ENCODE measurements around the gene PLEKHH2. TPM values are rescaled to one million over a fixed set of nuclear protein-coding genes. Genes with fewer than 3 reads are reported as not detected.

Gene PLEKHH2
- total RNA-seq, 4 donors from 2014 or later, result 18.9 to 37.4 (median 25.1) TPM

DNA sequence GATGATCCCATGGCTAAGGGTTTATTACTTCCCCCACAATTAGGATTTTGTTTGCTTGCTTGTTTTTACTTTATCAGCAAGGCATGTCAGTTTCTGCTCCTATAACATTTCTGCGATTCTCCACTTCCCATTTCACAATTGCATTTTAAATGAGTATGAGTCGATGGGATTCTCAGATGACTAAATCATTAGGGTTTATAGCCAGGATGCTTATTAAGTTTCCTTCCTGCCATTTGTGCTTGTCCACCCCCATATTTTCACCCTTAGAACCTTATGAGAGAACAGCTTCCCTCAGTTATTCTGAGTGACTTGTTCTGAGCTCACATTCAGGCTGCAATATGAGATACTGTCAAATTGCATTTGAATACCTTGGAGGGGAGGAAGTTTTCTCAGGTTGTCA lies 77.1 kb downstream of the PLEKHH2 start:
- TF ChIP-seq POLR2A (IDR thresholded peaks at IDR 0.05), result no peak
- no peak for TF ChIP-seq POLR2AphosphoS5 (IDR thresholded peaks at IDR 0.05)
- no peak for TF ChIP-seq EP300 (IDR thresholded peaks at IDR 0.05)
- TF ChIP-seq, protein P1, sequence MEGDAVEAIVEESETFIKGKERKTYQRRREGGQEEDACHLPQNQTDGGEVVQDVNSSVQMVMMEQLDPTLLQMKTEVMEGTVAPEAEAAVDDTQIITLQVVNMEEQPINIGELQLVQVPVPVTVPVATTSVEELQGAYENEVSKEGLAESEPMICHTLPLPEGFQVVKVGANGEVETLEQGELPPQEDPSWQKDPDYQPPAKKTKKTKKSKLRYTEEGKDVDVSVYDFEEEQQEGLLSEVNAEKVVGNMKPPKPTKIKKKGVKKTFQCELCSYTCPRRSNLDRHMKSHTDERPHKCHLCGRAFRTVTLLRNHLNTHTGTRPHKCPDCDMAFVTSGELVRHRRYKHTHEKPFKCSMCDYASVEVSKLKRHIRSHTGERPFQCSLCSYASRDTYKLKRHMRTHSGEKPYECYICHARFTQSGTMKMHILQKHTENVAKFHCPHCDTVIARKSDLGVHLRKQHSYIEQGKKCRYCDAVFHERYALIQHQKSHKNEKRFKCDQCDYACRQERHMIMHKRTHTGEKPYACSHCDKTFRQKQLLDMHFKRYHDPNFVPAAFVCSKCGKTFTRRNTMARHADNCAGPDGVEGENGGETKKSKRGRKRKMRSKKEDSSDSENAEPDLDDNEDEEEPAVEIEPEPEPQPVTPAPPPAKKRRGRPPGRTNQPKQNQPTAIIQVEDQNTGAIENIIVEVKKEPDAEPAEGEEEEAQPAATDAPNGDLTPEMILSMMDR (IDR thresholded peaks at IDR 0.05), result no peak
- no peak overlapping the region for H3K27ac ChIP-seq
- ATAC-seq, result no peak

DNA sequence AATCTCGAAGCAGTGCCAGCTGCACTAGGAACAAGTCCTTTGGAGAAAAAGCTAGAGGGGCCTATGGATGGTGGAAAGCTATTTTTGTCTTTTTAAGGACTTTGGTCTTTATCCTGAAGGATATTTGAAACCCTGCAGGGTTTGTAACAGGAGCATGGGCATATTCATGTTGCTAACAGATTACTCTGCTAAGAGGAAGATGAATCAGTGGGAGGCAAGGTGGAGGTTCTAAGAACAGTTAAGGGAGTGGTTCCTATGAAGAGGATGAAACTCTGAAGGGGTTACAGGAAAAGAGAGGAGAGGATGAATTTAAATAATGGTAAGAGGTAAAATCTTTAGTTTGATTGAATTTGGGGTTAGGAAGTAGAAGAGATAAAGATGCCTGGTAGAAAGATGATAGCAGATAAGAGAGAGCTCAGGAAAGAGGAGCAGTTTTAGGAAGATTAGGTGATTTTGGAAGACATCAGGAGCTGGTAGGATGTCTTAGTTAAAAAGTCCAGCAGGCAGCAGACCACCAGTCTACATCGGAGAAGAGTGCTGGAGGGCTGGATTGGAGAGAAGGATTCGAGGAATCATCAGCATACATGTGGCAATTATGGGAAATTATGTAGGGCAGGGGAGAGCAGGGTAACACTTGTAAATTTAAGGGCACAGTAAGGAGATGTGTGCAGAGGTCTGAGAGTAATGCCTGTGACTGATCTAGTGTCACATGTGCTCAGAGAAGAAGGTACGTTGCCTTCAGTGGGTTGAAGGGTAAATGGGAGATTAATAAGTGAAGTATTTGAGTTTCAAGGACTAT lies 78.4 kb downstream of the PLEKHH2 start:
- H3K4me3 ChIP-seq, result no peak overlapping the region
- no peaks in the 10 kb centered on the region for H3K4me1 ChIP-seq
- no peaks in the 10 kb centered on the region for H3K27me3 ChIP-seq
- H3K27ac ChIP-seq, result no peak overlapping the region
- H3K9me3 ChIP-seq, result no peaks in the 10 kb centered on the region
- TF ChIP-seq EP300 (IDR thresholded peaks at IDR 0.05), result no peak
- TF ChIP-seq POLR2A (IDR thresholded peaks at IDR 0.05), result no peak
- no peak for TF ChIP-seq POLR2AphosphoS5 (IDR thresholded peaks at IDR 0.05)
- TF ChIP-seq, protein P1 (IDR thresholded peaks at IDR 0.05), result no peak
- ATAC-seq, result no peak
- WGBS, 2 donors (ENCODE audit: low coverage in 1 of 2), result 86 to 95% methylated on average over 4 of the region's 4 CpGs
- peaks cover 0 to 27% of the 10 kb centered on the region in 2 donors for H3K36me3 ChIP-seq

More for the DNA sequence above, 77.1 kb downstream of the PLEKHH2 start:
- H3K36me3 ChIP-seq, result peaks cover 0 to 32% of the 10 kb centered on the region in 2 donors
- no peaks in the 10 kb centered on the region for H3K9me3 ChIP-seq
- no peak overlapping the region for H3K4me3 ChIP-seq
- 32 to 86% methylated on average over 1 to 2 of the region's 2 CpGs for WGBS, 2 donors (ENCODE audit: low coverage in 1 of 2)
- H3K27me3 ChIP-seq, result no peaks in the 10 kb centered on the region
- no peaks in the 10 kb centered on the region for H3K4me1 ChIP-seq

DNA sequence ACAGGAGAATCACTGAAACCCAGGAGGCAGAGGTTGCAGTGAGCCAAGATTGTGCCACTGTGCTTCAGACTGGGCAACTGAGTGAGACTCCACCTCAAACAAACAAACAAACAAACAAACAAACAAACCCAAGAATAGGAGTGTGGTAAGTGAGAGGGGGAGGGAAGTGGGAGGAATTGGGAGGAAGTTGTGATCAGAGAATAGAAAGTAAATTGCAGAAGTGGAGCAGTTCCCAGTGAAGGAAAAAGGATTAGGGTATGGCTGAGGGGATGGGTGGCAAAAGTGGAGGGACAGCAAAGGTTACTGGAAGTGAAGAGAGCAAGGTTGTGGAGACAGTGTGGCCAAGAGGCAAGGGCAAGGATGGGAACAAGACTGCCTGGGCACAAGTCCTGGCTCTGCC lies 80.3 kb downstream of the PLEKHH2 start:
- Histone ChIP-seq H3K9me3 (no peaks in the 10 kb centered on the region), H3K36me3 (peaks cover 0 to 20% of the 10 kb centered on the region in 2 donors), H3K4me3 (no peak overlapping the region), H3K4me1 (no peaks in the 10 kb centered on the region), H3K27ac (no peak overlapping the region), H3K27me3 (no peaks in the 10 kb centered on the region)
- no peak for ATAC-seq
- no peak for TF ChIP-seq POLR2AphosphoS5 (IDR thresholded peaks at IDR 0.05)

DNA sequence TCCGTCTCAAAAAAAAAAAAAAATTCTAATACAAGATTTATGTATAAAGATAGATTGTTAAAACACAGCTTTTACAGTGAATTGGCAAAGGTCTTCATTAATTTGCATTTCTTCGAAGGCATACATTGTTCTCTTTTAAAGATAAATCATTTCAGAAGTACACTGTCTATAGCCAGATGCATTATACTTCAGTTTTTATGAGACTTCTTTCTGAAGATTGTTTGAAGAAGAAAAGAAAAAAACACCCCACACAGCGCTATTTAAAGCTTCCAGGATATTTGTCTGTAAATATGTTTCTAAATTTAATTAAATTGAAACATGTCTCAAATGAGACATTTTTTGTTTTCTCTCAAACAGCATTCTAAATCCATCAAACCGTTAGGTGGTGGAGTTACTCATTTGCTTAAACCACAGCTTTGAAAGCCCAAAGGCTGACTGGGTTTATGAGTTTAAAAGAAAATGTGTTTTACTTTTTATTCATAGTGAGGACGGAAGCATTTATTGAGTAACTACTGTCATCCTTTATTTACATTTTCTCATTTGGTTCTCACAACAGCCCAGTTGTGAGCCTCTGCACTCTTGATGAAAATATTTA lies 81.6 kb downstream of the PLEKHH2 start:
- ATAC-seq, result no peak
- H3K4me3 ChIP-seq, result no peak overlapping the region
- no peaks in the 10 kb centered on the region for H3K4me1 ChIP-seq
- H3K27me3 ChIP-seq, result no peaks in the 10 kb centered on the region
- 73 to 82% methylated on average over 4 to 5 of the region's 5 CpGs for WGBS, 2 donors (ENCODE audit: low coverage in 1 of 2)
- no peak overlapping the region for H3K27ac ChIP-seq
- peaks cover 0 to 16% of the 10 kb centered on the region in 2 donors for H3K36me3 ChIP-seq
- TF ChIP-seq EP300 (IDR thresholded peaks at IDR 0.05) (no peak), POLR2A (IDR thresholded peaks at IDR 0.05) (no peak), POLR2AphosphoS5 (IDR thresholded peaks at IDR 0.05) (no peak)
- TF ChIP-seq, protein P1 (IDR thresholded peaks at IDR 0.05), result no peak
- H3K9me3 ChIP-seq, result no peaks in the 10 kb centered on the region

DNA sequence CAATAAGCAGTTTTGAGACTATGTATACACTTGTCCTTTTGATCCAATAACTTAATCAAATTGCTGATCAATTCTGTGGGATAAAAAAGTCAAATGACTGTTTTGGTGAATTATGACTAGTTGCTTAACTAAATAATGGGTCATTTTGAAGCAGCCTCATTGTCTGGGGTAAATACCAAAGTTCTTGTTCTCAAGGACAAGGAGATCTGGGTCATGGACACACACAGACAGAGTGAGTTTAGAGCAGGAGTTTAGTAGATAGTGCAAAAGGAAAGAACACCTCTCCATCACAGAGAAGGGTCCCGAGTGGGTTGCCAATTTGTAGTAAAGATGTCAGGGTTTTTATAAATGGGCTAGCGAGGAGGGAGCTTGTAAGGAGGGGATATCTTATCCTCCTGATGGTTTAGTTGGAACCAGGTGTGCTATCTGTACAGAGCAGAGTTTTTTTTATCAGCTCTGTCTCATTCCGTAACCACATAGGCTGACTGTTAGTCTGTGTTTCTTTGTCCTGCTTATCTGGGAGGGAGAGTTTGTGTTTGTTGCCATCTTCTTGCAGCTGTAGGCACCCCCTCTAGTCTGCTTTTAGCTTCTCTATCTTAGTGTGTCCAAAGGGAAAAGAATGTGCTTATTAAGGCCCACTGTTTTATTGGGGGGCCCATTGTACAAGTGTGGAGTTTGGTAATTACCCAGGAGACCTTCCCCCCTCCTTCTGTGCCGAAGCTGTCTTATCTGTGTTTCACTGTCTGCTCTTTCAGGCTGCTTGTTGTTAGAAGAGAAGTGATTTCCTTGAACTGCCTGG lies 87.9 kb downstream of the PLEKHH2 start:
- TF ChIP-seq, protein P1 (IDR thresholded peaks at IDR 0.05), result no peak
- no peak for TF ChIP-seq POLR2AphosphoS5 (IDR thresholded peaks at IDR 0.05)
- Histone ChIP-seq H3K4me3 (no peak overlapping the region), H3K9me3 (no peaks in the 10 kb centered on the region), H3K4me1 (no peaks in the 10 kb centered on the region), H3K27ac (no peak overlapping the region), H3K27me3 (no peaks in the 10 kb centered on the region), H3K36me3 (peaks cover 0 to 20% of the 10 kb centered on the region in 2 donors)
- WGBS, 2 donors (ENCODE audit: low coverage in 1 of 2), result 61 to 83% methylated on average over 3 to 4 of the region's 4 CpGs
- ATAC-seq, result no peak

All from gastroesophageal sphincter (tissue), 4 donors.